HL-60 (cell line): ENCODE results near the gene IL22RA1.

Source experiments
- CTCF ChIP-seq: IDR thresholded peaks from one replicate; pipeline ENCODE4 v1.5.1; 2011; ENCODE audit warnings: low read length, control low read depth, inconsistent platforms; ENCODE audit not compliant: insufficient read depth
- GABPA ChIP-seq: IDR thresholded peaks from 2 replicates; pipeline ENCODE4 v1.6.1; 2012; ENCODE audit warnings: low read depth
- POLR2AphosphoS5 ChIP-seq: IDR thresholded peaks from 2 replicates; pipeline ENCODE4 v1.6.1; 2012; ENCODE audit warnings: low read depth

GRCh38 chr1:24186993-24187790, 44.3 kb upstream of the IL22RA1 start, which contains the start of gene IFNLR1:
- TF ChIP-seq POLR2AphosphoS5 (no peak), CTCF (no peak), GABPA (no peak)
